Fibroblast of lung (primary cell): Measurements from ENCODE around the gene MYO9A. TPM values are rescaled to one million over a fixed set of nuclear protein-coding genes. Genes with fewer than 3 reads are reported as not detected.

ENCODE experiments used
- DNase-seq, 2 donors: peaks; one replicate each; pipeline versions ENCODE4 v3.0.0 to v3.0.0-alpha.2; 2010; ENCODE audit warnings: low read depth in 2 of 2
- H2AFZ ChIP-seq: 2 replicates; pipeline ENCODE4 v1.5.1; 2012; ENCODE audit warnings: low read length, control low read depth, inconsistent platforms
- H3K27ac ChIP-seq: 2 replicates; pipeline ENCODE4 v1.5.1; 2011; ENCODE audit warnings: low read length, control low read depth; ENCODE audit not compliant: insufficient read depth
- H3K27me3 ChIP-seq: 2 replicates; pipeline ENCODE4 v1.5.1; 2011; ENCODE audit warnings: mild to moderate bottlenecking, low read length; ENCODE audit not compliant: control insufficient read depth, insufficient read depth
- H3K36me3 ChIP-seq: 2 replicates; pipeline ENCODE4 v1.5.1; 2011; ENCODE audit warnings: low read length; ENCODE audit not compliant: control insufficient read depth, insufficient read depth
- H3K4me1 ChIP-seq: 2 replicates; pipeline ENCODE4 v1.5.1; 2011; ENCODE audit warnings: low read length; ENCODE audit not compliant: control insufficient read depth, insufficient read depth; ENCODE audit errors: extremely low read depth
- H3K4me2 ChIP-seq: 2 replicates; pipeline ENCODE4 v1.5.1; 2011; ENCODE audit warnings: low read length, control low read depth; ENCODE audit not compliant: insufficient read depth; ENCODE audit errors: extremely low read depth
- H3K4me3 ChIP-seq, 4 experiments: fragments of 200-600 bp in 1 of 4; sonication (generic) in 1 of 4; replicated peaks in 1 of 4; 2 replicates each; pipeline ENCODE4 v1.5.1; 2011 to 2016; ENCODE audit warnings: low read length in 4 of 4, low read depth in 3 of 4, mild to moderate bottlenecking in 3 of 4, control low read depth in 2 of 4, inconsistent platforms in 1 of 4, mixed read lengths in 1 of 4; ENCODE audit not compliant: insufficient read depth in 1 of 4; ENCODE audit errors: control extremely low read depth in 1 of 4
- H3K79me2 ChIP-seq: 2 replicates; pipeline ENCODE4 v1.5.1; 2012; ENCODE audit warnings: mild to moderate bottlenecking, low read length, inconsistent platforms; ENCODE audit not compliant: control insufficient read depth, insufficient read depth
- H3K9ac ChIP-seq: 2 replicates; pipeline ENCODE4 v1.5.1; 2011; ENCODE audit warnings: mild to moderate bottlenecking, low read length, control low read depth; ENCODE audit not compliant: insufficient read depth
- H3K9me3 ChIP-seq: 2 replicates; pipeline ENCODE4 v1.5.1; 2012; ENCODE audit warnings: low read depth, low read length; ENCODE audit not compliant: control insufficient read depth, insufficient read depth
- H4K20me1 ChIP-seq: 2 replicates; pipeline ENCODE4 v1.5.1; 2011; ENCODE audit warnings: low read length; ENCODE audit not compliant: control insufficient read depth, insufficient read depth; ENCODE audit errors: extremely low read depth
- EZH2 ChIP-seq: IDR thresholded peaks from 2 replicates; pipeline ENCODE4 v1.5.1; 2012; ENCODE audit warnings: low read length, control low read depth, mild to moderate bottlenecking; ENCODE audit errors: missing control alignments
- polyA plus RNA-seq, 2 donors: library from polyadenylated mRNA; depleted of rRNA in 1 of 2; stranded (reverse) in 1 of 2; unstranded in 1 of 2; fragments of >200 nt; gene quantifications; 2 replicates each; pipeline ENCODE4 v1.2.1, GENCODE V29; 2011 to 2012; ENCODE audit warnings: missing spikeins in 1 of 2
- total RNA-seq: library from RNA; depleted of rRNA; stranded (reverse); fragments of >200 nt; gene quantifications from 2 replicates; pipeline ENCODE4 v1.2.1, GENCODE V29; 2014
- TF ChIP-seq, protein P1 (sequence below), 2 donors: IDR thresholded peaks in 1 of 2; conservative IDR thresholded peaks in 1 of 2; 1 replicate in 1 of 2; 2 replicates in 1 of 2; pipeline ENCODE4 v1.5.1; 2011 to 2012; ENCODE audit warnings: low read length in 2 of 2, control low read depth in 1 of 2, inconsistent platforms in 1 of 2, low read depth in 1 of 2, mild to moderate bottlenecking in 1 of 2

The MYO9A gene
- total and polyA plus RNA-seq, 2 donors (not counting 1 experiment from before 2014, with no cell fraction given), result 12.8 to 48.6 TPM

DNA sequence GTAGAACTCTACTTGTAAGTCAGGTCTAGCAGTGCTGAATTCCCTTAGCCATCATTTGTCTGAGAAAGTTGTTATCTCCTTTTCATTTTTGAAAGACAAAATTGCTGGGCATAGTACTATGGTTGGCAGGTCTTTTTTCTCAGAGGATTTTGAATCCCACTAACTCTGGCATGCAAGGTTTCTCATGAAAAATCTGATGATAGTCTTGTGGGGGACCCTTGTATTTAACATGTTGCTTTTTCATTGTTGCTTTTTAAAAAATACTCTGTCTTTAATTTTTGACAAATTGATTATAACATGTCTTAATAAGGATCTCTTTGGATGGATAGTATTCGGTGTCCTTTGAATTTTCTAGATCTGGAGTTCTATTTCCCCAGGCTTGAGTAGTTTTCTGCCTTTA, 186.7 kb downstream of the MYO9A start:
- TF ChIP-seq EZH2, result no peak
- TF ChIP-seq, protein P1, sequence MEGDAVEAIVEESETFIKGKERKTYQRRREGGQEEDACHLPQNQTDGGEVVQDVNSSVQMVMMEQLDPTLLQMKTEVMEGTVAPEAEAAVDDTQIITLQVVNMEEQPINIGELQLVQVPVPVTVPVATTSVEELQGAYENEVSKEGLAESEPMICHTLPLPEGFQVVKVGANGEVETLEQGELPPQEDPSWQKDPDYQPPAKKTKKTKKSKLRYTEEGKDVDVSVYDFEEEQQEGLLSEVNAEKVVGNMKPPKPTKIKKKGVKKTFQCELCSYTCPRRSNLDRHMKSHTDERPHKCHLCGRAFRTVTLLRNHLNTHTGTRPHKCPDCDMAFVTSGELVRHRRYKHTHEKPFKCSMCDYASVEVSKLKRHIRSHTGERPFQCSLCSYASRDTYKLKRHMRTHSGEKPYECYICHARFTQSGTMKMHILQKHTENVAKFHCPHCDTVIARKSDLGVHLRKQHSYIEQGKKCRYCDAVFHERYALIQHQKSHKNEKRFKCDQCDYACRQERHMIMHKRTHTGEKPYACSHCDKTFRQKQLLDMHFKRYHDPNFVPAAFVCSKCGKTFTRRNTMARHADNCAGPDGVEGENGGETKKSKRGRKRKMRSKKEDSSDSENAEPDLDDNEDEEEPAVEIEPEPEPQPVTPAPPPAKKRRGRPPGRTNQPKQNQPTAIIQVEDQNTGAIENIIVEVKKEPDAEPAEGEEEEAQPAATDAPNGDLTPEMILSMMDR (conservative IDR thresholded peaks at IDR 0.05 in 1 of 2, IDR thresholded peaks at IDR 0.05 in 1 of 2; ENCODE audit: low read depth in 1 of 2, low read length in 2 of 2), result no peak
- H3K27me3 ChIP-seq, result no peaks in the 10 kb centered on the region
- H3K9ac ChIP-seq, result no peak overlapping the region
- no peak overlapping the region for H3K4me2 ChIP-seq
- H3K79me2 ChIP-seq, result no peaks in the 10 kb centered on the region
- no peaks in the 10 kb centered on the region for H4K20me1 ChIP-seq
- DNase-seq, result no peak
- H3K4me3 ChIP-seq, result no peak overlapping the region
- no peak overlapping the region for H2AFZ ChIP-seq
- no peaks in the 10 kb centered on the region for H3K4me1 ChIP-seq
- H3K9me3 ChIP-seq, result no peaks in the 10 kb centered on the region
- H3K27ac ChIP-seq, result no peak overlapping the region
- no peaks in the 10 kb centered on the region for H3K36me3 ChIP-seq

DNA sequence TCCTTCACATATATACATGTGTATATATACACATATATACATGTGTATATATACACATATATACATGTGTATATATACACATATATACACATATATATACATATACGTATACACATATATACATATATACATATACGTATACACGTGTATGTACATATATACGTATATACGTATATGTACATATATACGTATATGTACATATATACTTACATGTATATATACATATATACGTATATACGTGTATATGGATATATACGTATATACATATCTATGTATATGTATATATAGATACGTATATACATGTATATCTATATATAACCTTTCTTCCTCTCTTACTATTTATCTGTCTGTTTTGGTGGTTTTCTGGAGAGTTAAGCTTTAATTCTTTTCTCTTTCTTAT, 192.8 kb downstream of the MYO9A start:
- TF ChIP-seq, protein P1 (conservative IDR thresholded peaks at IDR 0.05 in 1 of 2, IDR thresholded peaks at IDR 0.05 in 1 of 2; ENCODE audit: low read depth in 1 of 2, low read length in 2 of 2), result no peak
- no peak for TF ChIP-seq EZH2
- H3K4me1 ChIP-seq, result no peaks in the 10 kb centered on the region
- no peaks in the 10 kb centered on the region for H4K20me1 ChIP-seq
- H3K9ac ChIP-seq, result no peak overlapping the region
- no peak overlapping the region for H3K4me3 ChIP-seq
- H3K9me3 ChIP-seq, result no peaks in the 10 kb centered on the region
- no peak overlapping the region for H3K27ac ChIP-seq
- no peak for DNase-seq
- no peaks in the 10 kb centered on the region for H3K27me3 ChIP-seq
- no peak overlapping the region for H3K4me2 ChIP-seq
- H3K79me2 ChIP-seq, result no peaks in the 10 kb centered on the region
- H2AFZ ChIP-seq, result no peak overlapping the region
- peaks cover 2% of the 10 kb centered on the region for H3K36me3 ChIP-seq

DNA sequence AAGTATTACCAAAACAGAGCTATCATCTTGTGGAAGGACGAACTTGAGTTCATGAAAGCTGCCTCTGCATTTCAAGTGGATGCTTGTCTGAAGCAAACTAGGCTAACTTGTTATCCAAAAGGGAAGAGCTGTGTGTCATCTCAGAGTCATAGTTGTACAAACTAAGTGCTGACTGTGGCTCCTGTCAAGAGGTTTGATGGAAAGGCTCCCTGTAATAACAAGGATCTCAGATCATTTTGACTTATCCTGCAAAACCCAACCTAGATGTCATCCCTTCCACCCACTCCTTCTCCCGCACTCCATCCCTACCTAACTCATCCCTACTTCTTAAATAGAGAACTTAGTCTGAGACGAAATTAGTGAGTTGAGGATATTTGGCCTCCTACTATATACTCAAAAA, 196.8 kb downstream of the MYO9A start:
- Histone ChIP-seq H3K27me3 (no peaks in the 10 kb centered on the region), H2AFZ (no peak overlapping the region), H4K20me1 (no peaks in the 10 kb centered on the region), H3K4me2 (no peak overlapping the region), H3K9ac (no peak overlapping the region), H3K36me3 (peaks cover 2% of the 10 kb centered on the region), H3K79me2 (no peaks in the 10 kb centered on the region), H3K9me3 (no peaks in the 10 kb centered on the region), H3K27ac (no peak overlapping the region), H3K4me3 (no peak overlapping the region), H3K4me1 (no peaks in the 10 kb centered on the region)
- TF ChIP-seq EZH2, result no peak
- TF ChIP-seq, protein P1 (conservative IDR thresholded peaks at IDR 0.05 in 1 of 2, IDR thresholded peaks at IDR 0.05 in 1 of 2; ENCODE audit: low read depth in 1 of 2, low read length in 2 of 2), result no peak
- DNase-seq, result peak in 1 of 2 donors; percentile 4
